PC-9 (cell line): ENCODE results near the gene PIK3C2G.

Source experiments
- EZH2 ChIP-seq: fragments of 200-600 bp; sonication (generic); IDR thresholded peaks from 2 replicates; pipeline ENCODE4 v1.8.0; 2017; ENCODE audit warnings: antibody characterized with exemption, low read depth
- TF ChIP-seq, protein P1 (sequence below): fragments of 200-600 bp; sonication (generic); conservative IDR thresholded peaks from 2 replicates; pipeline ENCODE4 v1.6.1; 2017; ENCODE audit warnings: mixed run types, antibody characterized with exemption, mild to moderate bottlenecking, moderate library complexity

DNA sequence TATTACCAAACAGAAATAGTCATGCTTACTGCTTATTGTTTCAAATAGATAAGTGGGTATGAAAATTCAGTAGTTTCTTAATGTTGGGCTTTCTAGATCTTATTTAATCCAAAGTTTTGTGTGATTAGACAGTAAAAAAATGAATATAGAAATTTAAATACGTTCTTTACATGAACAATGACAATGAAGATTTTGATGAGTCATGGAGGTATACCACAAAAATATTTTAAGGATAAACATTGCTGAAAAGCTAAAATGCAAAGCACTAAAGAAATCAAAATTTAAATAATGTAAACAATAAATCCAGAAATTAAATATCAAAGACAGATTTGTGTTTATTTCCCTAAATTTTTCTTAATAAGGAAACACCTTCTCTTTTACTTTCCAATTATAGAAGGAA lies 78.3 kb downstream of the PIK3C2G start:
- TF ChIP-seq, protein P1, sequence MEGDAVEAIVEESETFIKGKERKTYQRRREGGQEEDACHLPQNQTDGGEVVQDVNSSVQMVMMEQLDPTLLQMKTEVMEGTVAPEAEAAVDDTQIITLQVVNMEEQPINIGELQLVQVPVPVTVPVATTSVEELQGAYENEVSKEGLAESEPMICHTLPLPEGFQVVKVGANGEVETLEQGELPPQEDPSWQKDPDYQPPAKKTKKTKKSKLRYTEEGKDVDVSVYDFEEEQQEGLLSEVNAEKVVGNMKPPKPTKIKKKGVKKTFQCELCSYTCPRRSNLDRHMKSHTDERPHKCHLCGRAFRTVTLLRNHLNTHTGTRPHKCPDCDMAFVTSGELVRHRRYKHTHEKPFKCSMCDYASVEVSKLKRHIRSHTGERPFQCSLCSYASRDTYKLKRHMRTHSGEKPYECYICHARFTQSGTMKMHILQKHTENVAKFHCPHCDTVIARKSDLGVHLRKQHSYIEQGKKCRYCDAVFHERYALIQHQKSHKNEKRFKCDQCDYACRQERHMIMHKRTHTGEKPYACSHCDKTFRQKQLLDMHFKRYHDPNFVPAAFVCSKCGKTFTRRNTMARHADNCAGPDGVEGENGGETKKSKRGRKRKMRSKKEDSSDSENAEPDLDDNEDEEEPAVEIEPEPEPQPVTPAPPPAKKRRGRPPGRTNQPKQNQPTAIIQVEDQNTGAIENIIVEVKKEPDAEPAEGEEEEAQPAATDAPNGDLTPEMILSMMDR = no peak
- TF ChIP-seq EZH2 = no peak
